D721Med (cell line): Measurements from ENCODE around the gene ACCSL.

ENCODE experiments used
- DNase-seq: peaks from one replicate; pipeline ENCODE4 v3.0.0; 2011; ENCODE audit warnings: low spot score; ENCODE audit not compliant: insufficient read length
- FAIRE-seq: peaks from 2 replicates; lab custom pipeline; 2011; peaks lifted over from hg19 to GRCh38; lab: Jason Lieb, UNC
- TF ChIP-seq, protein P1 (sequence below): IDR thresholded peaks from 2 replicates; pipeline ENCODE4 v1.5.1; 2012; ENCODE audit warnings: mild to moderate bottlenecking, control low read depth; ENCODE audit not compliant: insufficient read depth; ENCODE audit errors: missing control alignments

The ACCSL gene

DNA sequence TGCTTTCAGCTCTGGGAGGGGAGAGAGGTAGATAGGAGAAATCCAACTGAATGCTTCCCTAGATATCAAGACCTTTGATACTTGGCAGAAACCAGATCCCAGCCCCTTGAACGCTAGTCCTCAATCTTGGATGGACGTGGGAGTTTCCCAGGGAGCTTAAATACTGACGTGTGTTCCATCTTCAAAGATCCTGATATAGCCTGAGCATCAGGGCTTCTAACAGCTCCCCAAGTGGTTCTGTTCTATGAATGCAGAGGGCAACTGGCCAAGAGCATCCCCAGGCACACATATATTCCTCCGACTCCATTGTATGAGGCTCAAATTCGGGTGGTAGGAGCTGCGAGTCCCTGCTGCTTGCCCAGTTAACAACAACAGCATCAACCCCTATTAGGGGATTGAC lies 9.6 kb downstream of the ACCSL start:
- DNase-seq, result no peak
- no peak for FAIRE-seq
- TF ChIP-seq, protein P1, sequence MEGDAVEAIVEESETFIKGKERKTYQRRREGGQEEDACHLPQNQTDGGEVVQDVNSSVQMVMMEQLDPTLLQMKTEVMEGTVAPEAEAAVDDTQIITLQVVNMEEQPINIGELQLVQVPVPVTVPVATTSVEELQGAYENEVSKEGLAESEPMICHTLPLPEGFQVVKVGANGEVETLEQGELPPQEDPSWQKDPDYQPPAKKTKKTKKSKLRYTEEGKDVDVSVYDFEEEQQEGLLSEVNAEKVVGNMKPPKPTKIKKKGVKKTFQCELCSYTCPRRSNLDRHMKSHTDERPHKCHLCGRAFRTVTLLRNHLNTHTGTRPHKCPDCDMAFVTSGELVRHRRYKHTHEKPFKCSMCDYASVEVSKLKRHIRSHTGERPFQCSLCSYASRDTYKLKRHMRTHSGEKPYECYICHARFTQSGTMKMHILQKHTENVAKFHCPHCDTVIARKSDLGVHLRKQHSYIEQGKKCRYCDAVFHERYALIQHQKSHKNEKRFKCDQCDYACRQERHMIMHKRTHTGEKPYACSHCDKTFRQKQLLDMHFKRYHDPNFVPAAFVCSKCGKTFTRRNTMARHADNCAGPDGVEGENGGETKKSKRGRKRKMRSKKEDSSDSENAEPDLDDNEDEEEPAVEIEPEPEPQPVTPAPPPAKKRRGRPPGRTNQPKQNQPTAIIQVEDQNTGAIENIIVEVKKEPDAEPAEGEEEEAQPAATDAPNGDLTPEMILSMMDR, result no peak

GRCh38 chr11:44058275-44058674 lies 10.5 kb downstream of the ACCSL start:
- TF ChIP-seq, protein P1, result no peak
- FAIRE-seq (no peak), DNase-seq (no peak)

DNA sequence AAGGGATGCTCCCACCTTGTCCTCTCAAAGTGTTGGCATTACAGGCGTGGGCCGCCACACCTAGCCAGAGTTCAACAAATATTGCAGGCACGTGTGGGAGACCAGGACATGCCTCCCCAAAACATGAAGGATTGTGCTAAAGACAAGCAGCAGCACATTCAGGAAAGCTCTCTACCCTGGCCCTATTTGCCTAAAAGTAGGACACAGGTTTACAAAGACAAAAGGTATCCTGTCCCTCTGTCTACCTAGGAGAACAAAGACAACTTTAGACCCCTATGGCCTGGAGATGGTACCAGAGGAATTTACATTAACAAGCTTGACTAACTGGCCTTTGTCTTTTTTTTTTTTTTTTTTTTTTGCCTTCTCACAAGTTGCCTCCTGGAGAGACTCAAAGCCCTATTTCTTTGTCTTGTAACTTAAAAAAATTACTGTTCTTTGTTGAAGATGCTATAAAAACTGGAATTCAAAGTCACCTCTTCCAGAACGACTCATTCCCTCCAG lies 17.4 kb downstream of the ACCSL start:
- FAIRE-seq, result no peak
- DNase-seq, result no peak
- TF ChIP-seq, protein P1, result no peak

- no peak for FAIRE-seq
- TF ChIP-seq, protein P1, result no peak
- DNase-seq, result no peak
These were observed 18.3 kb downstream of the ACCSL start, which contains the start of gene ACCS for GRCh38 chr11:44065841-44066731. ACCS (plus strand) TSS chr11:44066270; CDS start chr11:44067628, 1,358 bp downstream.

DNA sequence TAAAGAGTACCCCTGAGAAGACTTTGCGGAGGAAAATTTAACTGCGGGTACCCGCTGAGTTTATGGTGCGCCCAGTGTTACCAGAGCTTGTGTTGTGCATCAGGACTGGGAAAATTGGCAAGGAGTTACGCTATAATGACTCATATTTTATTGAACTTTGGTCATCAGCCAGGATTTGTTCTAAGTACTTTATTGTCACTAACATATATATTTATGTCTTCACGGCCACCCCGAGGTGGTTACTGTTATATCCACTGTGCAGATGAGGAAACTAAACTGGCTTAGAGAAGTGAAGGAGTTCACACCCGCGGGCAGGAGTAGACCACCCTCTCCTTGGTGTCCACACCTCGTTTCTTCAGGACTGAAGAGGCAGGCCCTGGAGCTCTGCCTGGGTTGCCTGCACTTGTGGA lies 19.0 kb downstream of the ACCSL start:
- no peak for FAIRE-seq
- DNase-seq, result no peak
- TF ChIP-seq, protein P1, result no peak

- FAIRE-seq (no peak), DNase-seq (no peak)
- TF ChIP-seq, protein P1, result no peak
These were observed 19.5 kb downstream of the ACCSL start for GRCh38 chr11:44067266-44067665.

DNA sequence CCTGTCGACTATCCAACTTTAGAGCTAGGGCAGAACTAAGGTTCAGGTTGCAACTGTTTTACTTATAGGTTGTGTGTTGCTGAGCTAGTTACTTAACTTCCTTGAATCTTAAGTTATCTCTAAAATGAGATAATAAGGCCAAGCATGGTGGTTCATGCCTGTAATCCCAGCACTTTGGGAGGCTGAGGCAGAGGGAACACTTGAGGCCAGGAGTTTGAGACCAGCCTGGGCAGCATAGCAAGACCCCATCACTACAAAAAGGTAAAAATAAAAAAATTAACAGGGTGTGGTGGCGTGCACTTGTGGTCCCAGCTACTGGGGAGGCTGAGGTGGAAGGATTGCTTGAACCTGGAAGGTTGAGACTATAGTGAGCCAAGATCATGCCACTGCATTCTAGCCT lies 20.4 kb downstream of the ACCSL start:
- TF ChIP-seq, protein P1, result no peak
- no peak for DNase-seq
- no peak for FAIRE-seq
